CMK (cell line): ENCODE measurements around the gene C10orf105.

Experiments
- DNase-seq: peaks from one replicate; pipeline ENCODE4 v3.0.0-alpha.2; 2010; ENCODE audit warnings: low read depth

Gene C10orf105

GRCh38 chr10:71751515-71752224 lies 32.1 kb upstream of the C10orf105 start:
- no peak for DNase-seq

DNA sequence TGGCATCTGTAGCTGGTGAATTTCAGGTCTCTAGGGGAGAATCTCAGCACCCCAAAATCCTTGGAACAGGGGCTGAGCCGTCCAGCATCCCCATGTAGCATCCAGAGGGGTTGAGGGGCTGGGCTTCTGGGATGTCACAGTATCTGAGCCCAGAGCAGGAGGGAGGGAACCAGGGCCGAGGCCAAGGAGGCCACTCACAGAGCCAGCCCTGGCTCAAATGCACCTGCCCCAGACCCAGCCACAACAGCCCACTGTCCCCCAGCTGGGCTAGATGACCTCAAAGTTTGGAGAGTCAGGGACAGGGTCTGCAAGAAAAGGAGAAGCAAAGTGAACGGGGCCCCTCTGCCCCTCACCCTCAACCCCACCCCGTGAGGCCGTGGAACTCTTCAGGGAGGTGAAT lies 31.4 kb upstream of the C10orf105 start:
- no peak for DNase-seq

GRCh38 chr10:71750124-71750841 lies 30.7 kb upstream of the C10orf105 start:
- DNase-seq: no peak

DNA sequence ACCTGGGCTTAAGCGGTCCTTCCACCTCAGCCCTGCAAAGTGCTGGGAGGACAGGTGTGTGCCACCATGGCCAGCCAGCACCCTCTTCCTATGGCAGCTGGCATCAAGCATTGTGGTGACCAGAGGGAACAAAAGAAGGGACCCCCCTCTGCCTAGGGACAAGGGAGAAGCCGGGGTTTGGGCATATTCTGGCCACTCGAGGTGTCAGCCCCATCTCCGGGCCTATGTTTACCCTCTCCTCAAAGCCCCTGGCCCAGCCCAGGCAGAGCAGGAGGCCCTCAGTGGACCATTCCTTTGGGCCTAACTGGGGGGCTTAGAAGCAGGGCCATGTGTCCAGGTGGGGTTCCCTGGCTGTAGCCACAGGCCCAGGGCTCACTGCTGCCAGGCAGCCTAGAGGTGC lies 29.8 kb upstream of the C10orf105 start:
- DNase-seq: no peak

GRCh38 chr10:71748671-71749191 lies 29.2 kb upstream of the C10orf105 start:
- DNase-seq: peak; percentile 96

- peak; percentile 71 for DNase-seq
Observed at GRCh38 chr10:71747551-71748523, 28.3 kb upstream of the C10orf105 start.

GRCh38 chr10:71747039-71747531 lies 27.5 kb upstream of the C10orf105 start:
- DNase-seq: no peak

GRCh38 chr10:71746344-71747037 lies 26.9 kb upstream of the C10orf105 start:
- peak; percentile 98 for DNase-seq

DNA sequence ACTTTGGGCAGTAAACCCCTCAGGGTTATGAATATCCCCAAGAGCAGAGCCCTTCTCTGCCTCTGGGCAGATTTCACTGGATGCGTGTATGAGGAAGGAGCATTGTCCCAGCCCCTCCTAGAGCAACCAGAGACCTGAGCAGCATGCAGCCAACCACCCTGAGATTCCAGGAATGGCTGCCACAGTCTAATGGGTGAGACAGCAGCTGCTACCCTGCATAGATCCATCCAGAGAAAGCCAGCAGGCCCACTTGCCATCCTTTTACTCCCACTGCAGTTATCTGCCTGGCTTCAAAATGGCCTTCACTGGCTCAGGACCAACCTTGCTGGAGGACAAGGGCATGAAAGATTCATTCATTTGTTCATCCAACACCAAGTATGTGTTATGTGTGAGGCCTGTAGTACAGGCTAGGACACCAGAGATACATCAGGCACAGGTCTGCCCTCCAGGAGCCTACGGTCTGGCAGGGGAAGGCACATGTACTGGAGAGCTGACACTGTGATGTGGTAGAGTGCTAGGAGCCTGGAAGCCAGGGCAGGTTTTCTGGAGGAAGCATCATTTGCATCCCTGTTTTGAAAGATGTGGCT lies 26.2 kb upstream of the C10orf105 start:
- no peak for DNase-seq

DNA sequence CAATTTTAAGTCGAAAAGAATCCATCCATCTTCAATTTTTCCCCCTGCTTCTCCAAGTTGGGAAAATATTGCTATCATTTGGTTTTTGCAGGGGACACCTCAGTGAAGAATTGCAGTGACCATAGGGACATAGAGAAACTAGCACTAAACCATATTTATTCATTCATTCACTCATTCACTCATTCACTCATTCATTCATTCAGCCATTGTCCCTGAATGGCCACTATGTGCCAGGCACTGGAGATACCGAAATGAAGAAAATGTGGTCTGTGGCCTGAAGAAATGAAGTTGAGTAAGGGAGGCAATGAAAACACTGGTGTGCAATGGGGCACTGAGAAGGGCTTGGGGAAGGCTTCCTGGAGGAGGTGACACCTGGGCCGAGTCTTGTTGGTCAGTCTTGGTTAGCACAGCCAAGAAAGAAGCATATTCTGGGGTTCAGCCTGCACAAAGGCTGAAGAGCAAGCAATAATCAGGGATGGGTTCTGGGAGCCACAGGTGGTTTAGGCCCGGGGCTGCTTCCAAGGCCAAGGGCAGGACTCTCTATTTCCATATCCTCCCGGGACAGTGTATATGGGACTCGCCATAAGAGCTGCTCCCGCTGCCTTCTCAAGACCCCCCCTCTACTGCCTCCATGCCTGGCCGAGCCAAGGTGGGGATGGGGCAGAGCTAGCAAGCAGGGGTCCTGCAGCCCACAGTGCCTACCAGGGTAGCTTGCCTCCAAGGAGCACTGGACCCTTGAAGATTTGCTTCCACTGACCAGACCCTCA lies 25.5 kb upstream of the C10orf105 start:
- no peak for DNase-seq

- no peak for DNase-seq
Observed at GRCh38 chr10:71743866-71744265, 24.3 kb upstream of the C10orf105 start.

DNA sequence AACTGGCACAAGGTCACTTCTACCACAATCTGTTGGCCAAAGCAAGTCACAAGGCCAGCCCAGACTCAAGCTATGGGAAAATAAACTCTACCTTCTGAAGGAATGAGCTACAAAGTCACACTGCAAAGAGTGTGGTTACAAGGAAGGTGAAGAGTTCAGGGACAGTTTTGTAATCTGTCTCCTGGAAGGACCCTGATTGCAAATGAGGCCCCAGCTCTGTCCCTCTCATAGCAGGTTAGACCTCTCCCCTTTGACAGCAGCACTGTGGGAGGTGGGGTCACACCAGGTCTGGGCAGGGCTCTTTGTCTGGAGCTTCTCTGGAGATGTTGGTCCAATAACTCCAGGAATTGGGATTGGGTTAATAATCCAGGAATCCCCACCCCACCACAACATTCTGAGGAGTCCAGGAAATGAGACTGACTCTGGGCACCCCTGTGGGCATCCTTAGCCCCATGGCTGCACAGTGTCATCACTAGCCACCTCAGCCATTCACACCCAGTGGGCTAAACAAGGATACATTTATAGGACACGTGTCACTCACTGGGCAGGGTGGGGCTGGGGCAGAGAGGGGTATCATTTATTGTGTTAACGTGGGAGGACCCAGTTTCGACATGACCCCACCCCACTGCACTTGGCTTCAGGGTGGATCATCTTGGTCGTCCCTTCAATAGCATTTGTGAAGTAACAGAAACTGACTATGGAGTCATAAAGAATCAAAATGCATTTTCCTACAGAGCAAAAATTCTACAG lies 23.7 kb upstream of the C10orf105 start:
- DNase-seq: no peak

GRCh38 chr10:71742301-71743088 lies 22.9 kb upstream of the C10orf105 start:
- no peak for DNase-seq

- no peak for DNase-seq
Observed at GRCh38 chr10:71741671-71742070, 22.1 kb upstream of the C10orf105 start.

- DNase-seq: no peak
Observed at GRCh38 chr10:71741029-71741428, 21.5 kb upstream of the C10orf105 start.

DNA sequence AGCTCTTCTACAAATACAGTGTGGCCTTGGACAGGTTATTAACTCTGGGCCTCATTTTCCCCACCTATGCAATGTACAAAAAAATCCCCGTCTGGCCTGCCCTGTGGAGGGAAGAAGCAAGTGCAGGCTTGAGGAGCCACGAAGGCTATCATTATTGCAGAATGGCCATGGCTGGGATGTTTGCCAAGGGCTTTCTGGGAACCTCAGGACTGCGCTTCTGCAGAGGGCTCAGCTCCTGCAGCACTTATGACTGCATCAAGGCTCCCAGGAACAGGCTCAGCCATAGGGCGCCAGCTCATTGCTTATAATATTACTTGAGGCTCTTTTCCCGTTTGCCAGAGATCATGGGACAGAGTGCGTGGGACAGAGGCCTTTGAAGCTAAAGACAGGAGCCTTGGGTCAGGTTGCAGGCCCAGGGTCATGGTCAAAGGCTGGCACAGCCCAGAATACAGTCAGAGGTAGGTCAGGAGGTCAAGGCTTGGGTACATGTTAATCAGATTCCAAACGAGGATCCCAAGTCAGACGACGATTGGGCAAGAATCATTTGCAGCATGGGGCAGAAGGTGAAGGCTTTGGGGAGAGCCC lies 20.6 kb upstream of the C10orf105 start:
- DNase-seq: no peak

- no peak for DNase-seq
Observed at GRCh38 chr10:71739358-71739900, 19.9 kb upstream of the C10orf105 start.

DNA sequence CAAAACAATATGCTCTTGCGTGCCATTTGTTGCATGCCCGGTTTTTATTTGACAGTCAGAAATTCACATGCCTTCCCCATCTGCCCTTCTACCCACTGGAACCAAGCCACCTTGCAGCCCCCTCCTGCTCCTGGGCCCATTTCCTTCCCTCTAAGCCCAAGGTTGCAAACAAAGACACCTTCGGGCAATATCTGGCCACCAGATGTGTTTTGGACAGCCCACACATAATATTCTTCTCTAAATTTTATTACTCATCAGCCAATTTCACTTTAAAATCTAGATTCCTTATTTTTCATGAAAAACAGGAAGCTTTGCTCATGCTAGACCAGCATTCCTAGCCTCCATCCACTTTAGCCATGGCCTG lies 18.2 kb upstream of the C10orf105 start:
- DNase-seq: no peak
